Measurements from ENCODE around the gene CSTPP1. TPM values are rescaled to one million over a fixed set of nuclear protein-coding genes. Genes with fewer than 3 reads are reported as not detected.

The CSTPP1 gene, protein sequence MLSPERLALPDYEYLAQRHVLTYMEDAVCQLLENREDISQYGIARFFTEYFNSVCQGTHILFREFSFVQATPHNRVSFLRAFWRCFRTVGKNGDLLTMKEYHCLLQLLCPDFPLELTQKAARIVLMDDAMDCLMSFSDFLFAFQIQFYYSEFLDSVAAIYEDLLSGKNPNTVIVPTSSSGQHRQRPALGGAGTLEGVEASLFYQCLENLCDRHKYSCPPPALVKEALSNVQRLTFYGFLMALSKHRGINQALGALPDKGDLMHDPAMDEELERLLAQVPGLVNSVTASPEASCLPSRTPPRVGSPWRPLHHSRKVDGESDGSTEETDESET
- total RNA-seq, result 10 to 100 TPM; 19.3 to 22.3 TPM

DNA sequence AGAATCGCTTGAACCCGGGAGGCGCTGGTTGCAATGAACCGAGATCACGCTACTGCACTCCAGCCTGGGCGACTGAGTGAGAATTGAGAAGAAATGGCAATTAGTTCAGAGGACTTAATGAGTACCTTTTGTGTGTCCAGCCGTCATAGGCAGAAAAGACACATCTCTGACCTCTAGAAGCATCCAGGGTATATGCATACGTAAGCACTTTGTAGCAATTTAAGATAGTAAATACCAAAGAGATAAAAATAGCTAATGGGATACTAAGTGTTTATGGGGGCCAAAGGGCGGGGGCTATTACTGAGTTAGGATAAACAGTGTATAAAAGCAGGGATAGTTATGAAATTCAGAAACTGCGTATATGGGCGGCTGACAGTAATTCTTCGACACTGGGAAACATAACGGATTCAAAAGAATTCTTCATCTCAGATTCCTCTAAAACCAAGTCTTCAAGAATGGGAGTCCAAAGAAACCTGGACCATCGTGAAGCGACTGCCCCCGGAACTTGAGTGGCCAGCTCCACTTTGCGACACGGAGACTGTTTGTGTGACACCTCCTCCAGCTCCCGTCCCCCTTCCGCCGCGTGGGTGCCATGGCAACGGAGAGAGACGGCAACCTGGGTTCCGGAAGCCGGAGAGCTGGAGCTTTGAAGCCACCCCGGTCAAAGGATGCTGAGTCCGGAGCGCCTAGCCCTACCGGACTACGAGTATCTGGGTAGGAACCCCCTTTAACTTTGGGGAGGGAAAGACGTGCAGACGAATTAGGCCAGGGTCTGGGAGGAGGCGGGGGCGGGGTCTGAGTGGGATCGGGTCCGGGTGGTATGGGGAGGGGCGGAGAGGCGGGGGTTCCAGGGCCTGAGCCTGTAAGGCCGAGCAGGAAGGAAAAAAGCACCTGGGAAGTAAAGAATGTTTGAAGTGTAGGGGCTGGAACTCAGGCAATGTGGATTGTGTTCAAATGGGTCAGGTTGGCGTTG lies at the start of gene CSTPP1:
TSS of gene CSTPP1 (plus strand) at position 624 of the 973 bp plus-strand sequence. CDS start at position 669, 45 bp downstream.

DNA sequence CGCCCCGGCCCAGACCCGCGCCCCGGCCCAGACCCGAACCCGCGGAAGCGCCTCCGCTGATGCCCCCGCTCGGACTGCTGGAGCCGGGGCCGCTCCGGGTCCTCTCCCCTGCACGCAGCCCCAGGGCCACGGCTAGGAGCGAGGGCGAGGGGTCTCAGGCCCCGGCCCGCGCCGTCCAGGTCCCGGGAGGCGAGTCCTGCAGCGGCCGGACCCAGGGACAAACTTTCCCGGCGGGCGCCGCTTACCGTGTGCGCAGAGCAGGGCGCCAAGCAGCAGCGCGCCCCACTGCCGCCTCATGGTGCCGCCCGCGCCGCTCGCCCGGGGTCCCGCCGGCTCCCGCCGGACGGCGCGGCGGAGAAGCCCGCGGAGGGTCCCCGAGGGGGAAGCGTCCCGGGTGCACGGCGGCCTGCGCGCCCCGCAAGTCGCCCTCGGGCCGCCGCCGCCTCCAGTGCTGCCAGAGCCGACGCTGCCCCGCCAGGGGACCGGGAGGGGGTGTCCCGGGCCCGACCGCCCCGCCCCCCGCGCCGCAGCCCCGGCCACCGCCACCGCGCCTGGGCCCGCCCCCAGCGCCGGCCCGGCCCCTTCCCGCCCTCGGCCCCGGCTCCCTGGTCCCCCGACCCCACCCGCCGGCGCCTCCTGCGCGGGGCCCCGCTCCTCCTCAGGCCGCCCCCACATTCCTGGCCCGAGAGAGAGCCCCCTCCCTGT lies 18.3 kb upstream of the CSTPP1 start, which contains the start of gene LRP4:
TSS of gene LRP4 (minus strand) at position 468 of the 705 bp plus-strand sequence. CDS start at position 297, 171 bp downstream.

DNA sequence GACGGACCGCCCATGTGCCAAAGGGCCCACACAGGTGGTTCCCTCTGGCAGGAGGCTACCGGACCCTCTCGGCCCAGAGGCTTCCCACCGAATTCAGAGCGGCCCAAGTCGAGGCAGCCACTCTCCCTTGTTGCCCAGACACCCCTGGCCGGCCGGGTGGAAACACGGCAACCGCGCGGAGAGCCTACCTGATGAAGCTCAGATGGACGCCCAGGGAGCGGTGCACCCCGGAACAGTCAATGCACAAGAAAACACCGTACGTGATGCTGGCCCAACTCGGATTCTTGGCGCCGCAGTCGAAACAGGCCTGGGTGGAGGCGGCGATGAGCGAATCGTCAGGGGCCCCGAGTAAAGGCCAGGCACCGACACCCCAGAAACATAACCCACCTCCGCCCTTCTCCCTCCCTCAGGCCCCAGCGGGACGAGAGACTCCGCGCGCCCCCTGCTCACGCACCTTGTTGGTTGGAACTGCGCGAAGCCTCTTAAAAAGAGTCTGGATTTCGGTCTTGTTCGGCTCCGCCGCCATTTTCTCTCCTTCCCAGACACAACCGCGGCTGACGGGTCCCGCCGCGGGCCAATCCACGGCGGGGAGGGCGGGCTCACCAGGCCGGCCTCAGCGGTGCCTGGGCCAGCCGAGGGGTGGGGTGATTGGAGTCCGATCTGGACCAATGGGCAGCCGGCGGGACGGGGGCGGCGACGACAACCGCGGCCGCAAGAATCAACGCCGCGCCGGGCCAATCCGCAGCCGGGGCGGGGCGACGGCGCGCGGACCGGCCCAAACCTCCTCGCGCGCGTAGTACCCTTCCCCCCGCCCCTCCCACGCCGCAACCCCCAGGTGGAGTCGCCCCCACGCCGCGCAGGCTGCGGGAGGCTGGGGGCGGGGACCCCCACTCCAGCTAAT lies 240.0 kb downstream of the CSTPP1 start, which contains the start of gene ARFGAP2:
TSS of gene ARFGAP2 (minus strand) at position 552 of the 901 bp plus-strand sequence. CDS start at position 526, 26 bp downstream.

DNA sequence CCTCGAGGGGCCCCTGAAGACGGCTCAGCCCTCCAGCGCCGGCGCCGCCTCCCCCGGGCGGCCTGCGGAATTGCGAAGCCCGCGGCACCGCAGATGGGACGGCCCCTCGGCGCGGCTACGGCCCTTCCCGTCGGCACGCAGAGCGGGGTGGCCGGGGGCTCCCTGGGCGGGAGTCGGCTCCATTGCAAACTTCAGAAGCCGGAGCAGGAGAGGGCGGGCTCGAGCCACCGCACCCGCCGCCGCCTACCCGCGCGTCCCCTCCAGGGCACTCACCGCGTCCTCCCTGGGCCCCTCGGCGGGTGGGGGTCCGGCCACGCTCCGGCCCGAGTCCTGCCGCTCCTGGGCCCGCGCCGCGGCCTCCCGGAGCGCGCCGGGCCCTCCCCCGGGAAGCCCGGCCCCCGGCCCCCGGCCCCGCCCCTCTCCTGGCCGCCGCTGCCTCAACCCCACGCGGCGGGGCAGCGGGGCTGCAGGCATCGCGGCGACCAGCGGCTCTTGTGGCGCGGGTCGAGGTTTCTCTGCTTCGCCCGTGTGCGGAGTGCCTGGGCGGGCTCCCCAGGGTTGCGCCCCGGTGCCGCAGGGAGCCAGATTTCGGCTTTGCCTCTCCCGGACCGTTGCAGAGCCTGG lies 249.6 kb downstream of the CSTPP1 start, which contains the start of gene PACSIN3:
TSS of gene PACSIN3 (minus strand) at position 359 of the 624 bp plus-strand sequence. CDS start 3,707 bp downstream, outside the sequence.

Small RNAs within 50 kb of the gene (small RNA-seq; reads per million reads assigned to genes)
- gene MIR6745, result 0 to 0.12 reads per million in 2 donors

Other genes starting within 250 kb of the CSTPP1 start
- 10 to 100 TPM; 28.3 to 34.1 TPM for gene ARHGAP1, start 236.1 kb upstream of the CSTPP1 start, total RNA-seq
- gene ZNF408, start 235.7 kb upstream of the CSTPP1 start, total RNA-seq, result 1 to 10 TPM; 6.2 to 8.3 TPM
- not detected for gene F2, start 217.5 kb upstream of the CSTPP1 start, total RNA-seq
- gene CKAP5, start 90.5 kb upstream of the CSTPP1 start, total RNA-seq, result 10 to 100 TPM; 73.0 to 95.6 TPM
- 1 to 10 TPM; 2.4 to 2.7 TPM for gene LRP4, start 18.2 kb upstream of the CSTPP1 start, total RNA-seq
- gene ARFGAP2, start 240.1 kb downstream of the CSTPP1 start, total RNA-seq, result 100 to 1,000 TPM; 112 to 142 TPM
- 10 to 100 TPM; 17.6 to 28.6 TPM for gene PACSIN3, start 249.7 kb downstream of the CSTPP1 start, total RNA-seq

Data from melanocyte of skin (primary cell).